Gastrocnemius medialis (tissue), 4 donors: ENCODE data around the gene ASAP3. TPM values are rescaled to one million over a fixed set of nuclear protein-coding genes. Genes with fewer than 3 reads are reported as not detected.

Experiments
- ATAC-seq, 2 donors: fragments of 150-250 bp; one replicate each; pipeline ENCODE4 v1.9.1; 2016
- DNase-seq, 2 donors: peaks; one replicate each; pipeline ENCODE4 v3.0.0-alpha.2; 2019
- H3K27ac ChIP-seq, 4 donors: fragments of 200-600 bp; sonication (generic); 1 replicate in 1 of 4; 2 replicates in 3 of 4; pipeline ENCODE4 v1.5.1; 2016 to 2018; ENCODE audit warnings: mild to moderate bottlenecking in 2 of 4, moderate library complexity in 1 of 4
- H3K27me3 ChIP-seq, 3 donors: fragments of 200-600 bp; sonication (generic) in 2 of 3; 1 replicate in 1 of 3; 2 replicates in 2 of 3; pipeline versions ENCODE4 v1.5.1 to v1.6.0; 2016 to 2019; ENCODE audit warnings: mild to moderate bottlenecking in 1 of 3, moderate library complexity in 1 of 3
- H3K36me3 ChIP-seq, 2 donors: fragments of 200-600 bp; sonication (generic) in 1 of 2; one replicate each; pipeline ENCODE4 v1.5.1; 2017 to 2018
- H3K4me1 ChIP-seq, 2 donors: fragments of 200-600 bp; sonication (generic) in 1 of 2; one replicate each; pipeline ENCODE4 v1.5.1; 2016 to 2017; ENCODE audit warnings: mild to moderate bottlenecking in 2 of 2
- H3K4me3 ChIP-seq, 4 donors: fragments of 200-600 bp; sonication (generic) in 3 of 4; 1 replicate in 1 of 4; 2 replicates in 3 of 4; pipeline ENCODE4 v1.5.1; 2016 to 2019; ENCODE audit warnings: mild to moderate bottlenecking in 2 of 4
- H3K9me3 ChIP-seq, 3 donors: fragments of 200-600 bp; sonication (generic) in 2 of 3; 1 replicate in 1 of 3; 2 replicates in 2 of 3; pipeline ENCODE4 v1.5.1; 2016 to 2019
- POLR2A ChIP-seq, 2 donors: fragments of 450-650 bp; IDR thresholded peaks; one replicate each; pipeline ENCODE4 v1.6.1; 2017; ENCODE audit warnings: antibody characterized with exemption in 2 of 2, mild to moderate bottlenecking in 2 of 2, moderate library complexity in 2 of 2
- in situ Hi-C, 4 donors: fragments of 200-750 bp; cut with MboI; loops; one replicate each; pipeline versions ENCODE4 v1.15.0 to v1.8.0; 2017; ENCODE audit warnings: low sequenced_read_pairs in 4 of 4
- intact Hi-C: fragments of 100-400 bp; cut with DNase I; formaldehyde crosslinking; loops from one replicate; pipeline ENCODE4 v1.15.1; 2023; ENCODE audit warnings: low total_unique reads
- total RNA-seq, 4 donors: library from RNA; depleted of rRNA; stranded (reverse); fragments of >200 nt; gene quantifications; one replicate each; pipeline versions ENCODE4 v1.1.0 to v1.2.3, GENCODE V29; 2016
- TF ChIP-seq, protein P1 (sequence below), 5 experiments: fragments of 450-650 bp in 3 of 5; fragments of 200-600 bp in 2 of 5; sonication (generic) in 2 of 5; IDR thresholded peaks in 4 of 5; conservative IDR thresholded peaks in 1 of 5; 1 replicate in 4 of 5; 2 replicates in 1 of 5; pipeline ENCODE4 v1.5.1; 2016 to 2019; ENCODE audit warnings: antibody characterized with exemption in 5 of 5, mild to moderate bottlenecking in 3 of 5, moderate library complexity in 3 of 5

The ASAP3 gene
- total RNA-seq, 4 donors from 2014 or later = 55.5 to 129 (median 93.2) TPM

DNA sequence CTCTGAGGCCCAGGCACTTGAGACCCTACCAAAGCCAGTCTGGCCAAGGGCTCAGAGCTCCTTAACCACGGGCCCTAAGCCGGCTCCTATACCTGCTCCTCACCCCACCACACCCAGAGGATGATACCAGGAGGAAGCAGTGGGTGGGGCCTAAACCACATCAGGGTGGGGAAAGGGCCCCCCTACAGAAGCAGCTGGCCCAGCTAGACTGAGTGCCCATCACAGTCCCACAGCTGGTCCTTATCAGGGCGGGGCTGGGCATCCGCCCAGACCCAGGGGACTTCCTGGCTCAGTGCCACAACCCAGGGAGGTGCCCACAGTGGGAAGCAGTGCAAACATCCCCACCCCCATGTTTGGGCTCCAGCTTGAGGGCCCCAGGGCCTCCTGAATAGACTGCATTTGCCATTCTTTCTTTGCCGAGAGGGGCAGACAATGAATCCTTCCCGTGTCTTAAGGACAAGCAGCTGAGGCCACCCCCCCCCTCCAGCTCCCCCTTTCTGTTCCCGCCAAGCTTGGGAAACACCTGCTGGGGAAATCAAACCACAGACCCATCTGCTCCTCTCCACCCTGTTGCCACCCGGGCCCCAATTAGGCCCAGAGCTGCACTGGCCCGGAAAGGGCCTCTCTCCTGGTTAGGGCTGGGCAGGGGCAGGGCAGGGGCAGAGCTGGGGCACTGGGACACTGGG, 40.9 kb upstream of the ASAP3 start:
- H3K27me3 ChIP-seq = no peaks in the 10 kb centered on the region
- intact Hi-C loops = no loop called here
- no peaks in the 10 kb centered on the region for H3K9me3 ChIP-seq
- peaks cover 11% of the 10 kb centered on the region in 2 donors for H3K4me1 ChIP-seq
- no peak for DNase-seq
- ATAC-seq = no peak
- H3K27ac ChIP-seq = no peak overlapping the region
- TF ChIP-seq POLR2A (IDR thresholded peaks at IDR 0.05) = no peak
- in situ Hi-C loops = no loop called here
- H3K36me3 ChIP-seq = no peaks in the 10 kb centered on the region
- H3K4me3 ChIP-seq = no peak overlapping the region

DNA sequence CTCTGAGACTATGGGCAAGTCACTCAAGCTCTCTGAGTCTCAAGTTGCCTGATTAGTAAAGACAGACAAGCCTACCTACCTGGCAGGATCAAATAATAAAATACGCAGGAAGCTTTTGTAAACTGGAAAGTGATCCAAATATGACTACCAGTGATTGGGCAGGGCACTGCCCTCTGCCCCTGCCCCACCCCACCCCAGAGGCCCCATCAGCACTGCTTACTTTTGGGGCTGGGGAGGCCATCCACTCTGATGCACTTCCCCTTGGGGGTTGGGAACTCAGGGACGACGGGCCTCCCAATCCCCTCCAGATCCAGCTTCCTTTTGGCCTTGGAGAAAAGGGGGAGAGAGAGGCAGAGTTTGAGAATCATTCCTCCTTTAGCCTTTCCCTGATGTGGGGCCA, 40.2 kb upstream of the ASAP3 start:
- intact Hi-C loops (no loop called here), in situ Hi-C loops (no loop called here)
- ATAC-seq (no peak), DNase-seq (no peak)
- no peaks in the 10 kb centered on the region for H3K9me3 ChIP-seq
- no peak overlapping the region for H3K27ac ChIP-seq
- no peak for TF ChIP-seq POLR2A (IDR thresholded peaks at IDR 0.05)
- TF ChIP-seq, protein P1, sequence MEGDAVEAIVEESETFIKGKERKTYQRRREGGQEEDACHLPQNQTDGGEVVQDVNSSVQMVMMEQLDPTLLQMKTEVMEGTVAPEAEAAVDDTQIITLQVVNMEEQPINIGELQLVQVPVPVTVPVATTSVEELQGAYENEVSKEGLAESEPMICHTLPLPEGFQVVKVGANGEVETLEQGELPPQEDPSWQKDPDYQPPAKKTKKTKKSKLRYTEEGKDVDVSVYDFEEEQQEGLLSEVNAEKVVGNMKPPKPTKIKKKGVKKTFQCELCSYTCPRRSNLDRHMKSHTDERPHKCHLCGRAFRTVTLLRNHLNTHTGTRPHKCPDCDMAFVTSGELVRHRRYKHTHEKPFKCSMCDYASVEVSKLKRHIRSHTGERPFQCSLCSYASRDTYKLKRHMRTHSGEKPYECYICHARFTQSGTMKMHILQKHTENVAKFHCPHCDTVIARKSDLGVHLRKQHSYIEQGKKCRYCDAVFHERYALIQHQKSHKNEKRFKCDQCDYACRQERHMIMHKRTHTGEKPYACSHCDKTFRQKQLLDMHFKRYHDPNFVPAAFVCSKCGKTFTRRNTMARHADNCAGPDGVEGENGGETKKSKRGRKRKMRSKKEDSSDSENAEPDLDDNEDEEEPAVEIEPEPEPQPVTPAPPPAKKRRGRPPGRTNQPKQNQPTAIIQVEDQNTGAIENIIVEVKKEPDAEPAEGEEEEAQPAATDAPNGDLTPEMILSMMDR (IDR thresholded peaks at IDR 0.05 in 4 of 5, conservative IDR thresholded peaks at IDR 0.05 in 1 of 5) = no peak
- H3K27me3 ChIP-seq = no peaks in the 10 kb centered on the region
- H3K4me3 ChIP-seq = no peak overlapping the region
- H3K4me1 ChIP-seq = peaks cover 11% of the 10 kb centered on the region in 2 donors
- H3K36me3 ChIP-seq = no peaks in the 10 kb centered on the region

DNA sequence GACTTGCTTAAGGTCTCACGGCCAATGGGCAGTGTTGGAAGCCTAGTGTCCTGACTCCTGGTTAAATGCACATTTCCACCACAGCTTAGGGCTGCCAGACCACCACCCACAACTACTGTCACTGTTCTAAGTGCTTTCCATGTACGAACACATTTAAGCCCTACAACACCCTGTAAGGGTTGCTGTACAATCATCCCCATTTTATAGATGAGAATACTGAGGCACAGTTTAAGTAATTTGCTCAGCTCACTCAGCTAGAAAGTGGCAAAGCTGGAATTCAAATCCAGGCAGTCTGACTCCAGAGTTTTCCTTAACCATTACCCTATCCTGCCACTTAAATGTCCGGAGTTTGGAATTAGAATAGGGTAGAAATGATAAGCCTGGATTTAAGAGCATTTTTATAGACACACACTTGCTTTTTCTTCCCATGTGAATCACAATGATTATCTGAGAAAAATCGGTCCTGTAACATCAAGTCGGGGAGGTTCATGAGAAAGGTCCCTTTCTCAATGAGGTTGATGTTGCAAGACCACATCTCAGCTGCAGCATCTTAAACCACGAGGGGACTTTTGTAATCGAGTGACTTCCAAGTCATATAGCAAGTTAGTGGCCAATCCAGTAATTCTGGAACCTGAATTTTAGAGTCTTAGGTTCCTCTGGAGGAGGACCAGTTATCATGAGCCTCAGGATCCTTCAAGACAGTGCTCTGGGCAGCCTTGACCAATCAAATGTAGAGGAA, 38.4 kb upstream of the ASAP3 start:
- no peaks in the 10 kb centered on the region for H3K9me3 ChIP-seq
- H3K36me3 ChIP-seq = no peaks in the 10 kb centered on the region
- no peak overlapping the region for H3K27ac ChIP-seq
- in situ Hi-C loops (no loop called here), intact Hi-C loops (no loop called here)
- no peaks in the 10 kb centered on the region for H3K4me1 ChIP-seq
- no peaks in the 10 kb centered on the region for H3K27me3 ChIP-seq
- DNase-seq = no peak
- no peak overlapping the region for H3K4me3 ChIP-seq
- no peak for TF ChIP-seq POLR2A (IDR thresholded peaks at IDR 0.05)
- TF ChIP-seq, protein P1 (IDR thresholded peaks at IDR 0.05 in 4 of 5, conservative IDR thresholded peaks at IDR 0.05 in 1 of 5) = no peak
- no peak for ATAC-seq

GRCh38 chr1:23521588-23521987, 37.6 kb upstream of the ASAP3 start:
- Histone ChIP-seq H3K4me3 (no peak overlapping the region), H3K27ac (no peak overlapping the region), H3K36me3 (no peaks in the 10 kb centered on the region), H3K9me3 (no peaks in the 10 kb centered on the region), H3K27me3 (no peaks in the 10 kb centered on the region), H3K4me1 (no peaks in the 10 kb centered on the region)
- intact Hi-C loops (no loop called here), in situ Hi-C loops (no loop called here)
- ATAC-seq = no peak
- no peak for TF ChIP-seq POLR2A (IDR thresholded peaks at IDR 0.05)
- TF ChIP-seq, protein P1 (IDR thresholded peaks at IDR 0.05 in 4 of 5, conservative IDR thresholded peaks at IDR 0.05 in 1 of 5) = no peak
- DNase-seq = no peak

DNA sequence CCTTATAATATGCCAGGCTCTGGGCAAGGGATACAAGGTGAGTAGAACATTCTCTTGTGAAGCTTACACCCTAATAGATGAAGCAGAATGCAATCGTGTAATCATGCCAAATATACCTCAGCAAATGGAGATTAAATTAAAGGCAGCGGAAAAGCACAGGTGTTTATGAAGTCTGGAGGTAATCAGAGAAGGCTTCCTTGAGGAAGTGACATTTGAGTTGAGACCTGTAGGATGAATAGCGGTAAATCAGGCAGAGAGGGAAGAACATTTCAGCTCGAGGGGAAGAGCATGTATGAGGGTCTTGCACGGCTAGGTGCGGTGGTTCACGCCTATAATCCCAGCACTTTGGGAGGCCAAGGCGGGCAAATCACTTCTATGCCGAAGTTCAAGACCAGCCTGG, 33.6 kb upstream of the ASAP3 start:
- no peaks in the 10 kb centered on the region for H3K4me1 ChIP-seq
- no peak overlapping the region for H3K27ac ChIP-seq
- TF ChIP-seq POLR2A (IDR thresholded peaks at IDR 0.05) = no peak
- TF ChIP-seq, protein P1 (IDR thresholded peaks at IDR 0.05 in 4 of 5, conservative IDR thresholded peaks at IDR 0.05 in 1 of 5) = no peak
- H3K9me3 ChIP-seq = no peaks in the 10 kb centered on the region
- in situ Hi-C loops = no loop called here
- H3K36me3 ChIP-seq = no peaks in the 10 kb centered on the region
- no peak for DNase-seq
- no peak for ATAC-seq
- H3K4me3 ChIP-seq = no peak overlapping the region
- intact Hi-C loops = no loop called here
- no peaks in the 10 kb centered on the region for H3K27me3 ChIP-seq
